Fibroblast of pulmonary artery (primary cell): ENCODE measurements around the gene PCDHB4.
"Not testable (repeated sequence)": the region's sequence is repeated elsewhere in the genome, so short reads cannot be mapped to it uniquely, and the experiment has no call there.

Experiments used
- DNase-seq: peaks from one replicate; pipeline ENCODE4 v3.0.0-alpha.2; 2010; ENCODE audit warnings: low read depth
- H3K4me3 ChIP-seq: replicated peaks from 2 replicates; pipeline ENCODE4 v1.5.1; 2011; ENCODE audit warnings: low read depth, mild to moderate bottlenecking, control low read depth, low read length, moderate library complexity
- CTCF ChIP-seq: IDR thresholded peaks from 2 replicates; pipeline ENCODE4 v1.5.1; 2011; ENCODE audit warnings: mild to moderate bottlenecking, control low read depth, low read length, inconsistent platforms; ENCODE audit errors: missing control alignments

PCDHB4 gene

GRCh38 chr5:141121563-141121962 is at the start of gene PCDHB4:
Gene PCDHB4 (plus strand): TSS chr5:141121818. CDS start chr5:141121999, 181 bp downstream.
- H3K4me3 ChIP-seq: no peak within 1 kb of the TSS
- peak; percentile 6 for DNase-seq
- no peak for TF ChIP-seq CTCF

GRCh38 chr5:141077826-141078225 is 43.8 kb upstream of the PCDHB4 start:
- DNase-seq: no peak
- no peak for TF ChIP-seq CTCF
- H3K4me3 ChIP-seq: no peak overlapping the region

GRCh38 chr5:141082228-141082627 is 39.4 kb upstream of the PCDHB4 start:
- H3K4me3 ChIP-seq: no peak overlapping the region
- TF ChIP-seq CTCF: no peak
- DNase-seq: no peak

- peak overlapping the region; percentile 49 for H3K4me3 ChIP-seq
- TF ChIP-seq CTCF: peak; percentile 40
- peak; percentile 46 for DNase-seq
These were observed 37.1 kb upstream of the PCDHB4 start for GRCh38 chr5:141084487-141084989.

- peak; percentile 17 for DNase-seq
- no peak for TF ChIP-seq CTCF
- H3K4me3 ChIP-seq: peak within 1 kb of the TSS; percentile 24
These were observed 26.9 kb upstream of the PCDHB4 start, which contains the start of gene PCDHB2 for GRCh38 chr5:141094481-141095262. Gene PCDHB2 (plus strand): TSS chr5:141094615. CDS start chr5:141094791, 176 bp downstream.

GRCh38 chr5:141095263-141095641 is 26.4 kb upstream of the PCDHB4 start:
- no peak for TF ChIP-seq CTCF

GRCh38 chr5:141096181-141096580 is 25.4 kb upstream of the PCDHB4 start:
- DNase-seq, H3K4me3 ChIP-seq: not testable (repeated sequence)

More at GRCh38 chr5:141095263-141095641, 26.4 kb upstream of the PCDHB4 start:
- DNase-seq: no peak
- H3K4me3 ChIP-seq: no peak overlapping the region

- DNase-seq: not testable (repeated sequence)
These were observed 25.0 kb upstream of the PCDHB4 start for GRCh38 chr5:141096586-141096985.

More at GRCh38 chr5:141096586-141096985, 25.0 kb upstream of the PCDHB4 start:
- not testable (repeated sequence) for H3K4me3 ChIP-seq
